GM21515 (cell line): ENCODE data around the gene TMEM242.
"Not testable (repeated sequence)": the region's sequence is repeated elsewhere in the genome, so short reads cannot be mapped to it uniquely, and the experiment has no call there.

Source experiments
- ATAC-seq: cut with Tn5 transposase; IDR thresholded peaks from one replicate; pipeline ENCODE4 v1.9.1; 2021; ENCODE audit not compliant: unreplicated experiment

TMEM242 gene

DNA sequence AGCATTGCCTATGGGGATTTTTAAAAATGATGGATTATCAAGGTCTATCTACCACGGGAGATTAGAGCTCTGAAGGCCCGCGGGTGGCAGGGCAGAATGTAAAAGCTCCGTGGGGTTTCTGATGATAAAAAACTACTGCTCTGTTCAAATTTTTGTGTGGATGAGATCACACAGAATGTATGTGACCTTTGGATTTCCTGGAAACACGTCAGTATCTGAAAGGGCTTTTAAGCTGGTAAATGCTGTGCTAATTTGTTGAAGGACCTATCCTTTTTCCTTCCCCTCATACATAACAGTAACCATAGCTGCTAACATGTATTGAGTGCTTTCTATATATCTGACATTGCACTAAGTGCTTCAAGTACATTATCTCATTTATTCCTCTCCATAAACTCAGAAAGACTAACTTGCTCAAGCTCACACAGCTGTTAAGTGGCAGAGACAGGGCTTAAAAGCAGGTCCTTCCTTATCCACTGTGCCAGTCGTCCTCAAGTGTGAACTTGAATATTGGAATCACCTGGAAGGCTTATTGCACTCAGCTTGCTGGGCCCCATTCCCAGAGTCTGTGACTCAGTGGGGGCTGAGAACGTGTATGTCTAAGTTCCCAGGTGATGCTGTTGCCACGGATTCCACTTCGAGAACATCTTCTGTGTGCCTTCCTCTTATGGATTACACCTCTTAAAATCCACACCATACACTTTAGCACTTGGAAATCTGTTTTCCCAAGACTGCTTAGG, 1.9 kb upstream of the TMEM242 start:
- no peak for ATAC-seq

DNA sequence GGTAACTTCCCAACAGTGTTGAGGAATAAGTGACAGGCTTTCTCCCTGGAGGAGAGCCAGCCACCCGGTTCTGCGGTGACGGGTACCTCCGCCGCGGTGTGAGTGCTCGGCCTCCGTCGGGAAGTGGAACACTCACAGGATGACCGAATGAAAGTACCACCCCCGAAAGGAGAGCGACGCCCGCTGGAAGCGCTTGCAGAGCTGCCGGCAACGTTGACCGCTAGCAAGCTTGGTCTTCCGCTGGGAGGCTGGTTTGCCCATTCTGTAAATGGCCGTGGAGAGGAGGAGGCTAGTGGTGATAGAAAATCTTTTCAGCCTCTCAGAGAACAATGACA, 614 bp upstream of the TMEM242 start:
- ATAC-seq: peak; percentile 23

DNA sequence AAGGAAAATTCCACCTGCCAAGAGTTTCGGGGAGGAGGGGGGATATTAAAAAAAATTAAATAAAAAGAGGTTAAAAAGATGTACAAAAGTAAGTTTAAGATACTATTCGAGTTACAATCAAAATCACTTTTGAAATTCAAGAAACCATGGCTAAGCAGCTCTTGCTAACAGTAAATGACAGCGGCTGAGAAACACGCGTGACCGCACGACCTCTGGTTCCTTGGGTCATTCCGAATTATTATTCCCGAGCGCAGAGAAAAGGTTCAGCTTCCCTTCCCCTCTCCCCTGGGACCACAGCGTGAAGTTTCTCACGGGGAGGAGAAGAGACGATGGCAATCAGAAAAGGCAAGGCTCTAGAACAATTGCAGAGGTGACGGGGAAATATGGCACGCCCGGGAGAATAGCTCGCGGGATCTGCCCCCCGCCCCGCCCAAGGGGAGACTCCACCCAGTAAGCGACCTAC, 496 bp downstream of the TMEM242 start:
- no peak for ATAC-seq

DNA sequence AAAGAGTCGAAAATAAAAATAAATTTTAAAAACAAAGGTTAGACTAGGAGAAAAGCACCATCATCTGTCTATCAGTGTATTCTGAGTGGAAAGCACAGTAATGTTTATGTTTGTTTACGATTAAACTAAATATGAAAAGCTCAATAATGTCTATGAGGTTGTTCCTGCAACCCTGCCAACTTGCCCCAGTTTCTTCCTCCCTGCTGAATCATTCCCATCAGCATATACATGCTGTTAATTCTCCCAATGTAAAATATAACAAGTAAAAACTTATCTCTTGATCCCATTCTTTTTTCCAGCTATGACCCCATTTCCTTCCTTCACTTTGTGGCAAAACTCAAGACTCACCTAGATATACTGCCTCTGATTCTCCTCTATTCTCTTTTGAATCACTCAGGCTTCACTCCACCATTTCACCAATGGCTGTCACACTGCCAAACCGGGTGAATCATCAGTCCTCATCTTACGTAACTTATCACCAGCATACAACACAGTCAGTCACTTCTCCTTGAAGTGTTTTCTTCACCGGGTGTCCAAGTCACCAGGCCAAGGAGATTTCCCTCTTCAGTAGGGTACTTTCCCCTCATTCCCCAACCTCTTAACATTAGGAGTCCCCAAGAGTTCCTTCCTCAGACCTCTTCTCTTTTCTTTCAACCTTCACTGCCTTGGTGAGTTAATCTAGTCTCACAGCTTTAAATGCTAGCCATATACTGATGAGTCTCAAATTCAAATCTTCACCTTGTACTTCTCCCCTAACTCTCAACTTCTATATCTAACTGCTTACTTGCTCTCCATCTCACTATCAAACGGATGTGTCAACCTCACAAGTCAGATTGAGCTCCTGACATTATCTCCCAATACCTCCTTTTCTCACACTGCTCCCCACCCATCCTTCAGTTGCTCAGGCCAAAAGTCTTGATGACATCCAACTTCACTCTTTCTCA, 6.2 kb downstream of the TMEM242 start:
- no peak for ATAC-seq

DNA sequence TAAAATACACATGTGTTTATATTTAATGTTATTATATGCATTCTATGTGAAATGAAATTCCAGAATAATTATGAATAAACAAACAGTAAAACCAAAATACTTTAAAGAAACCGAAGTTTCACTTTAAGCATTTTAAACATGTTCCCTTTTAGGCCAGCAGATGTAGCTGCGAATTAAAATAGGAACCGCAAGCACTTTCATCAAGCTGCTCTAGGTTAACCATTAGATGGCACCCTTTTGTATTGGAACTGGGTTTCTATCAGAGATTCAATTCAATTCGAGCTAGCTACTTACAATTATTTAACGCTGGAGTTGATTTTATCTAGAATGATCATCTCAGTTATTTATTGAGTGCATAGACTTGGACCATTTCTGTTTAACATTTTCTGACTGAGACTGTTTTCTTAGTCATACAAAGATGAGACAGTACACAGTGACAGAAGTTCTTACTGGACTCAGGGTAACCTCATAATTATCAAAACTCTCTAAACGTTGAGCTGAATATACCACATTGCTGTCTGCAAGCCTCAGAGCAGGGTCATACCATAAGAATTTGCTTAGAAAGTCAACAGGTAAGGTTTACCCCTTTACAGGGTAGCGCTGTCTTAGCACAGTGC, 8.5 kb downstream of the TMEM242 start:
- peak; percentile 83 for ATAC-seq

DNA sequence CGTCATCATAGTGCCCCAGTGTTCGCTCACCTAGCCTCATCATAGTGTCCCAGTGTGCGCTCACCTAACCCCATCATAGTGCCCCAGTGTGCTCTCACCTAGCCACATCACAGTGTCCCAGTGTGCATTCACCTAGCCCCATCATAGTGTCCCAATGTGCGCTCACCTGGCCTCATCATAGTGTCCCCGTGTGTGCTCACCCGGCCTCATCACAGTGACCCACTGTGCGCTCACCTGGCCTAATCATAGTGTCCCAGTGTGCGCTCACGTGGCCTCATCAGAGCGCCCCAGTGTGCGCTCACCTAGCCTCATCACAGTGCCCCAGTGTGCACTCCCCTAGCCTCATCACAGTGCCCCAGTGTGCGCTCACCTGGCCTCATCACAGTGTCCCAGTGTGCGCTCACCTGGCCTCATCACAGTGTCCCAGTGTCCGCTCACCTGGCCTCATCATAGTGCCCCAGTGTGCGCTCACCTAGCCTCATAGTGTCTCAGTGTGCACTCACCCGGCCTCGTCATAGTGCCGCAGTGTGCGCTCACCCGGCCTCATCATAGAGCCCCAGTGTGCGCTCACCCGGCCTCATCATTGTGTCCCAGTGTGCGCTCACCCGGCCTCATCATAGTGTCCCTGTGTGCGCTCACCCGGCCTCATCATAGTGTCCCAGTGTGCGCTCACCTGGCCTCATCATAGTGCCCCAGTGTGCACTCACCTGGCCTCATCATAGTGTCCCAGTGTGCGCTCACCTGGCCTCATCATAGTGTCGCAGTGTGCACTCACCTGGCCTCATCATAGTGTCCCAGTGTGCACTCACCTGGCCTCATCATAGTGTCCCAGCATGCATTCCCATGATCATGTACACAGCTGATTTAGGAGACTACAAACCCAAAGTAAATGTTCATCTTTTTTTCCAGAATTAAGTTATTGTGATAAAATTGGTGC, 9.5 kb downstream of the TMEM242 start:
- no peak for ATAC-seq

DNA sequence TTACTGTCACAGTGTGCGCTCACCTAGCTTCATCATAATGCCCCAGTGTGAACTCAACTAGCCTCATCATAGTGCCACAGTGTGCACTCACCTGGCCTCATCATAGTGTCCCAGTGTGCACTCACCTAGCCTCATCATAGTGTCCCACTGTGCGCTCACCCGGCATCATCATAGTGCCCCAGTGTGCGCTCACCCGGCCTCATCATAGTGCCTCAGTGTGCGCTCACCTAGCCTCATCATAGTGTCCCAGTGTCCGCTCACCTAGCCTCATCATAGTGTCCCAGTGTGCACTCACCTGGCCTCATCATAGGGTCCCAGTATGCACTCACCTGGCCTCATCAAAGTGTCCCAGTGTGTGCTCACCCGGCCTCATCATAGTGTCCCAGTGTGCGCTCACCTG, 10.6 kb downstream of the TMEM242 start:
- ATAC-seq: no peak

DNA sequence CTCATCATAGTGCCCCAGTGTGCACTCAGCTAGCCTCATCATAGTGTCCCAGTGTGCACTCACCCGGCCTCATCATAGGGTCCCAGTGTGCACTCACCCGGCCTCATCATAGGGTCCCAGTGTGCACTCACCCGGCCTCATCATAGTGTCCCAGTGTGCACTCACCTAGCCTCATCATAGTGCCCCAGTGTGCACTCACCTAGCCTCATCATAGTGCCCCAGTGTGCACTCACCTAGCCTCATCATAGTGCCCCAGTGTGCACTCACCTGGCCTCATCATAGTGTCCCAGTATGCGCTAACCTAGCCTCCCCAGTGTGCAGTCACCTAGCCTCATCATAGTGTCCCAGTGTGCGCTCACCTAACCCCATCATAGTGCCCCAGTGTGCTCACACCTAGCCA, 12.6 kb downstream of the TMEM242 start:
- ATAC-seq: not testable (repeated sequence)

DNA sequence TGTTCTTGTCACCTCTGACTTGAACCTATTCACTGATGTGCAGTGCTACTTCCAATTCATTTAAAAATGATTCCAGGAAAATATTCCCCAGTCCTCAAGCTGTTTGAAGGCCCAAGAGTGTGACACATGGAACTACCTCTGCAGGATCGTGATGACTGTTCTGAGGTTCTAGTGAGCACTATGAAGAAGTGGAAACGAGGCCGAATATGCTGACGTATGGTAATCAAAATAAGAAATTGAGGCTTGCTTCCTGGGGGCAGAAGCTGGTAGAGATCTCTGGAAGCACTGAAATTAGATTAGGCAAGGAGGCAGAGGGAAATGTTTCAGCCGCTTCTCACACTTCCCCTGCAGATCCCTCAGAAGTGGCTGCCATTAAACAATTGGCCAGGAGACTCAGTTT, 15.7 kb downstream of the TMEM242 start:
- ATAC-seq: no peak

DNA sequence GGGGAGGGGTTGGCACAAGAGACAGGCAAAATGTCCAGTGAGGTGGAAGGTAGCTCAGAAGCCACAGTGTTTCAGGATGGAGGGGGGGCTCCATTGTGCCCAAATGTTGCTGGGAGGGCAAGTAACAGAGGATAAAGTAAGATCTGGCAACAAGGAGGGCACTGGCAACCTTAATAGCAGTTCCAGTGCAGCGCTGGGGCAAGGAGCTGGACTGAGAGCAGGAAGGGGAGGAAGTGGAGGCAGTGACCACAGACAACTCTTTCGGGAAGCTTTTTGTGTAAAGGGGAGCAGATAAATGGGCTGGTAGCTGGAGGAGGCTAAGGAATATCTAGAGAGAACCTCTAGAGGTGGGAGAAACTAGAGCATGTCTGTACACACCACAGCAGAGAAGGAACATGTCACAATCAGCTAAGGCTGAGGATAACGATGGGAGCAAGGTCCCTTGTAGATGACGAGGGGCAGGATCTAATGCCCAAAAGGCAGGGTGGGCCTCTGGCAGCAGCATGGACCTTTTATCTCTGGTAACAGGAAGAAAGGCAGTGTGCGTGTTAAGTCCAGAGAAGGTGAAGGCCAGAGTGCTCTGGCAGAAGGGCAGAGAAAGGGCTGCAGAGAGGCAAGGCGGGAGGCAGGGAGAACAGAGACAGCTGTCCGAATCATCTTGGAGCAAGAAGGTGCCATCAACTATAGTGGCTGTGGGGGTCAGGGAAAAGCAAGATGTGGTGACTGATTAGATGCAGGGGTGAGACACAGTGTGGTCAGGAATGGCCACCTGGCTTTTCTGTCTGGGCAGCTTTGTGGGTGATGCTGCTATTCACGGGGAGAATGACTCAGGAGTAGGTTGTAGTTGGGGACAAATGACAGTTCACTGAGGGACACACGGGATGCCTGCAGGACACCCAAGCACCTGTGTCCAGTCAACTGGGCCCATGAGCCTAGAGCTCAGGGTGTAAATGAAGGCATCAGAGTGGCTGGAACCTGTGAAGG, 17.4 kb downstream of the TMEM242 start:
- no peak for ATAC-seq

DNA sequence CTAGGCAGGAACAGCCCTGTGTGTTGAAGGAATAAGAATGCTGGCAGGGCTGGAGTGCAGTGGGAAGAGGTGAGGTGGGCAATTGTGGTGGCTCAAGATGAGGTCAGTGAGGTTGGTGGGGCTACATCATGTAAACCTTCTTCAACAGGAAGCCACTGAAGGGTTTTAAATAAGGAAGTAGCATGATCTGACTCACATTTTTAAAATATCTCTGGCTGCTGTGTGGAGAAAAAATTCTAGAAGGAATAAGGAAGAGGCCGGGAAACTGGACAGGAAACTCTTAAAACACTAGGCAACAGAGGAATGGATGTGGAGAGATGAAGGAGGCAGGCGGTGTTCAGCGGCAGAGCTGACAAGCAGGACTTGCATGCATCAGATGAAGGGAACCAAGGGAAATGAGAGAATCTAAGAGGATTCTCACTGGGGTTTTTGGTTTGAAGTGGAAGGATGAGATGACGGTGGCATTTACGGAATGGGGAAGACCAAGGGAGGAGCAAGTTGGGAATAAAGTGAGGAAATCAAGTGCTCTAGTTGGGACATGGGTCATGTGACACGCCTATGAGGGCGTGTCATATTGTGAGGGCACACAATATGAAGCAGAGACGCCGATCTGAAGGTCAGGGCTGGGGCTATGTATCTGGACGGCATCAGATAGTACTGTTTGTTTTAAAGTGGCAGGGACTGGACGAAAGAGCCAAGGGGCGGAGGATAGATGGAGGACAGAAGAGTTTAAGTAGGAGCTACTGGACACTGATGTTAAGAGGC, 18.2 kb downstream of the TMEM242 start:
- no peak for ATAC-seq

DNA sequence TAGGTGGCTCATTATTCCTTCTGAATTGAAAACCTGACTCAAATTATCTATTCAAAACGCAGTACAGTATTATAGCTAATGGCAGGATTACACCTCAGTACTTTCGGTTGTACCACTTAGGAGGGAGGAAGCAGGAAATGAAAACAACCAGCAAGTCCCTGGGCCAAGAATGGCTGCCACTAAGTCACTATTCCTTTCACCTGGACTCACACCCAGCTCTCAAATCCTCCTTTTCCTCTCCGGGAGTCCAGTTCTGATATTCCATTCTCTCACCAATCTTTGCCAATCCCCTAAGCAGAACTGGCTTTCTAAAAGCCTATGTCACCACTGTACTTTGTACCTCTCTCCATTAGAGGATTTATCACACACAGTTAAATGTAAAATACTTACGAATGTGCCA, 20.6 kb downstream of the TMEM242 start:
- no peak for ATAC-seq

DNA sequence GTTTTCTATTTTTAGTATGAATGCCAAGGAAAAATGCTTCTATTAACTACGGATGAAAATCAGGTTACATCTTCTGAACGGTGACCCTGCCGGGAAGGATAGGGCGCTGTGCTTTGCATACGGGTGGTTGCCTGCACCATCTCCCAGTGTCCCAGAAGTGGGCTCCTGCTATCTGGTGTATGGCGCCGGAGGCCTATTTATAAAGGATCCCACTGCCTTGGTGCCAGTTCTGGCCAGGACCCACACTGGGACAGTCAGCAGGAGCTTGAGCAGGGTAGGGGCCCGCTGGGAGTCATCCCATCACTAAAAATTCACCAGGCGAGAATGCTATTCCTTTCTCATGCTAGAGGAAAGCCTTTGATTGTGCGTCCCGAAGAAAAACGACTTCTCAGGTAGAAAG, 22.9 kb downstream of the TMEM242 start:
- ATAC-seq: no peak

DNA sequence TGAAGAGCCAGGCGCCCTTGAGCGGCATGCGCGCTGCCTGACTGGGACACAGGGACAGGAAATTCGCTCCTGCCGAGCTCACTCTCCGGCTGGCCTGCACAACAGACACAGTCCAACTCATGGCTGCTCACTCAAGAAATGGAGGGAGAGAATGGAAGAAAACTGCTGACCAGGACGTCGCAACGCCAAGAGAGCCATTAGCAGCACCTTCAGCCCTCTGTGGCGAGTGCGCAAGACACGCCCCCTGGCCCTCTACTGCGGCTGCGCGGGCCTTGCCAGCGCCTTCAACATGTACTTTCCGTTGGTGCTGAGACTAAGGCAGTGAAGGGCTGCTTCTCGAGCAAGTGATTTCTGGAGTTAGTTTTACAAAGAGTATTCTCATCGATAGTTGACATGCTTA, 23.3 kb downstream of the TMEM242 start:
- ATAC-seq: no peak

DNA sequence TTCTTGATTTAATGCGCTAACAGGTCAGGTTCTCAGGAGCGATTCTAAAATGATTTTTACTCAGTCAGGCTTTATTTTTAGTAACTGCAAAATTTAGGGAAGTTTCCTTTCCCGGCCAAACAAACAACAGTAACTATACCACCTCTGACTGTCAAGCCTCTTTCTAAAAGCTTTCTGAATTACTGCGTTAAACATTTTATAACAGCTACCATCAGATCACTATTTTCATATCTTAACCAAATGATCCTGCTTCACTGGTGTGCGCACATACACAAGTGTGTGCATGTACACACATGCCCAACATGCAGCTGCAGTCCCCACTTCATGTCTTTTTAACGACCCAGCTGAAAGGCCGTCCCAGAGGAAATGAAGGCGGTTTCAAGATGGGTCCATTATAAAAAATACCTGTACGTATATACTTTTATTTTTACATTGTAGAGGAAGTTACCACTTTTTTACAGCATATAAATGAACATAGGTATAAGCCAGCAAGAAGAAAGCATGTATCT, 25.0 kb downstream of the TMEM242 start:
- no peak for ATAC-seq

DNA sequence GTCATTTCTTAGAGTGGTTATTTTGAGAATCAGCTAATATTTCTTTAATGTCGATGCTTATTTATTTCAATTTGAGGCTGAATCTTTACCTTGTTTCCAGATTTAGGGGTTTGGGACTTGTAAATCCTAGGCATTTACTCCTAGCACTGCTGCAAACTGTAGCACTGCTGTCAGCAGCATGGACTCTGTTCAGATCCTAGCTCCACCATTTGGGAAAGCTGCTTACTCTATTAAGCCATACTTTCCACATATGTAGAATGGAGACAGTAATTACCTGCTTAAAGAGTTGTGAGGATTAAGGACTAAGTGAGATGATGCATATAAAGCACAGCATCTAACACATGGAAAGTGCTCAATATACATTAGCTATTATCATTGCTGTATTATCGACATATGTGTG, 28.7 kb downstream of the TMEM242 start:
- ATAC-seq: no peak

DNA sequence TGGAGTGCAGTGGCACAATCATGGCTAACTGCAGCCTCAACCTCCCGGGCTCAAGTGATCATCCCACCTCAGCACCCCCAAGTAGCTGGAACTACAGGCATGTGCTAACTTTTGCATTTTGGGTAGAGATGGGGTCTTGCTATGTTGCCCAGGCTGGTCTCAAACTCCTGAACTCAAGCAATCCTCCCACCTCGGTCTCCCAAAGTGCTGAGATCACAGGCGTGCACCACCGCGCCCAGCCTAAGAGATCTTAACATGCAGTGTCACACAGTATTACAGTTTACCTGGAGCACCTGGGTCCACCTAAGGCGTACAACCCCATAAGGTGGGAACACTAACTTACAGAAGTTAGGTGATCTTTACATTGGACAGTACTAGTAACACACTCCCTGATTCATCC, 29.5 kb downstream of the TMEM242 start:
- ATAC-seq: no peak

DNA sequence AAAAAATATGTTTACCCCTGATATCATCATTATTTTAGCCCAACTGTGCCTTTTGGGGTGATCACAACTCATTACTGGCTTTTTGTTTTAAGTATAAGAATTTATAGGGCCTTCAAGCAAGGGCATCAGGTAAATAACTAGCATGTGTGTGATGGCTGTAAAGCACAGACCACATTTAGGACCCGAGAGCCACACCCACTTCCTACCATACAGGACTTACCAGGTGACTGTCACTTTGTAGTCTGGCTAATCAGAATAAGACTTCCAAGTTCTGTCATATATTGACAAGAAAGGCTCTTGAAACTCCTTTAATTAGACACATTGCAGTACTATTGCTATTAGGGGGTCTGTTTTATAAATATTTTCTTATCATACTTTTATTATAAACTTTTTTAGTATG, 31.1 kb downstream of the TMEM242 start:
- ATAC-seq: no peak

DNA sequence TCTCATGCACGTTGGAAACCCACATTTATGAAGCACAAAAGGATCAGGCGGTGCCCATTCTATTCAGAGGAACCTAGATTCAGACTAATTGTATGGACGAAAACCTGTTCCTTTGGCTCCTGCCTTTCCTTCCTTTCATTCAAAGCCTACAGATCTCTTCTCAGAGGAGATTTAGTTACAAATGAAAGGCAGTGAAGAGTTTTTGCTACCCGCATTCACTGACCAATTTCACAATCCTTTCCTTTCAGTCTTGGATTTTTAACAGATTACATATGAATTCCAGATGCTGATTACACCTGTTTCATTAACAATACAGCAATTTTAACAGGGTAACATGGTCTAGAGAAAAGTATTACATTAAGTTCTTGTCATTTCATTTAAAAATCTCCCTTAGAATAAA, 32.0 kb downstream of the TMEM242 start:
- ATAC-seq: no peak
